Endothelial cell of umbilical vein (primary cell): ENCODE data around the gene CPTP. TPM values are rescaled to one million over a fixed set of nuclear protein-coding genes. Genes with fewer than 3 reads are reported as not detected.

Experiments
- BruUV-seq: library from RNA; stranded (reverse); fragments of 400-500 nt; replicated peaks from 2 replicates; lab custom pipeline; 2021; lab: Mats Ljungman, UMichigan
- CTCF ChIA-PET: fragments of 300-600, 350-600 bp; sonication (Branson Sonifier 250); formaldehyde crosslinking; loops from one replicate; lab custom pipeline; 2021; ENCODE audit warnings: antibody characterized with exemption, inconsistent platforms; lab: Charles Lee
- POLR2A ChIA-PET: fragments of 300-600, 350-600 bp; sonication (Branson Sonifier 250); formaldehyde crosslinking; loops from one replicate; lab custom pipeline; 2021; ENCODE audit warnings: antibody characterized with exemption, inconsistent platforms; lab: Charles Lee
- DNase-seq: peaks from one replicate; pipeline ENCODE4 v3.0.0-alpha.2; 2011; ENCODE audit warnings: low read depth, low spot score
- FAIRE-seq: peaks from 2 replicates; lab custom pipeline; 2011; peaks lifted over from hg19 to GRCh38; lab: Jason Lieb, UNC
- H2AFZ ChIP-seq: 2 replicates; pipeline ENCODE4 v1.6.0; 2012; ENCODE audit warnings: low read depth, low read length, control low read depth, inconsistent platforms
- H3K27ac ChIP-seq: 2 replicates; pipeline ENCODE4 v1.5.1; 2011; ENCODE audit warnings: low read depth, mild to moderate bottlenecking, control low read depth, low read length, moderate library complexity; ENCODE audit not compliant: insufficient read depth
- H3K27me3 ChIP-seq, 2 experiments: 2 replicates each; pipeline versions ENCODE4 v1.6.0 to v1.6.1; 2011; ENCODE audit warnings: low read length in 2 of 2, mixed read lengths in 1 of 2; ENCODE audit not compliant: control insufficient read depth in 2 of 2, insufficient read depth in 2 of 2
- H3K36me3 ChIP-seq, 2 experiments: 2 replicates in 1 of 2; 3 replicates in 1 of 2; pipeline ENCODE4 v1.5.1; 2011; ENCODE audit warnings: low read length in 2 of 2, mild to moderate bottlenecking in 1 of 2, moderate library complexity in 1 of 2; ENCODE audit not compliant: control insufficient read depth in 2 of 2, insufficient read depth in 2 of 2; ENCODE audit errors: extremely low read depth in 1 of 2
- H3K4me1 ChIP-seq: 3 replicates; pipeline ENCODE4 v1.5.1; 2011; ENCODE audit warnings: mild to moderate bottlenecking, low read length; ENCODE audit not compliant: control insufficient read depth, insufficient read depth; ENCODE audit errors: extremely low read depth
- H3K4me2 ChIP-seq: 2 replicates; pipeline ENCODE4 v1.6.1; 2011; ENCODE audit warnings: low read length, control low read depth, mixed read lengths; ENCODE audit not compliant: insufficient read depth
- H3K4me3 ChIP-seq, 3 experiments: fragments of 200-600 bp in 1 of 3; sonication (generic), shearing (Covaris generic) in 1 of 3; replicated peaks in 1 of 3; 2 replicates each; pipeline ENCODE4 v1.5.1; 2011 to 2016; ENCODE audit warnings: control low read depth in 3 of 3, low read length in 3 of 3, mild to moderate bottlenecking in 2 of 3, inconsistent platforms in 1 of 3, low read depth in 1 of 3, moderate library complexity in 1 of 3; ENCODE audit not compliant: insufficient read depth in 1 of 3
- H3K79me2 ChIP-seq: 2 replicates; pipeline ENCODE4 v1.6.0; 2012; ENCODE audit warnings: low read length, inconsistent platforms; ENCODE audit not compliant: control insufficient read depth, insufficient read depth
- H3K9ac ChIP-seq: replicated peaks from 2 replicates; pipeline ENCODE3; 2011; ENCODE audit warnings: low read length, control low read depth; ENCODE audit not compliant: insufficient read depth; ENCODE audit errors: extremely low read depth
- H3K9me1 ChIP-seq: replicated peaks from 3 replicates; pipeline ENCODE4 v1.6.0; 2011; ENCODE audit warnings: mild to moderate bottlenecking, low read length; ENCODE audit not compliant: control insufficient read depth, insufficient read depth; ENCODE audit errors: extremely low read depth
- H3K9me3 ChIP-seq: replicated peaks from 2 replicates; pipeline ENCODE4 v1.5.1; 2012; ENCODE audit warnings: low read length, inconsistent platforms; ENCODE audit not compliant: control insufficient read depth, insufficient read depth
- H4K20me1 ChIP-seq: replicated peaks from 2 replicates; pipeline ENCODE3; 2011; ENCODE audit warnings: mild to moderate bottlenecking, low read length; ENCODE audit not compliant: control insufficient read depth, insufficient read depth; ENCODE audit errors: extremely low read depth
- CTCF ChIP-seq, 2 donors: IDR thresholded peaks; 1 replicate in 1 of 2; 2 replicates in 1 of 2; pipeline ENCODE4 v1.5.1; 2011; ENCODE audit warnings: low read length in 2 of 2, mild to moderate bottlenecking in 2 of 2, moderate library complexity in 2 of 2, control low read depth in 1 of 2, inconsistent platforms in 1 of 2, low read depth in 1 of 2; ENCODE audit not compliant: insufficient read depth in 1 of 2; ENCODE audit errors: extremely low read depth in 1 of 2
- EZH2 ChIP-seq: IDR thresholded peaks from 2 replicates; pipeline ENCODE4 v1.6.1; 2012; ENCODE audit warnings: borderline replicate concordance, low read depth, mild to moderate bottlenecking, moderate library complexity, low read length, inconsistent platforms; ENCODE audit not compliant: severe bottlenecking
- FOS ChIP-seq: IDR thresholded peaks from 2 replicates; pipeline ENCODE4 v1.6.1; 2011; ENCODE audit warnings: mild to moderate bottlenecking, low read length, moderate library complexity, borderline replicate concordance; ENCODE audit not compliant: insufficient read depth
- GATA2 ChIP-seq: IDR thresholded peaks from 2 replicates; pipeline ENCODE4 v1.7.0; 2011; ENCODE audit warnings: low read depth, mild to moderate bottlenecking, moderate library complexity, mixed read lengths, low read length; ENCODE audit not compliant: insufficient read length, insufficient read depth
- JUN ChIP-seq: IDR thresholded peaks from 2 replicates; pipeline ENCODE4 v1.6.1; 2011; ENCODE audit warnings: borderline replicate concordance, low read depth; ENCODE audit not compliant: insufficient read length, insufficient read depth
- MAX ChIP-seq: IDR thresholded peaks from 2 replicates; pipeline ENCODE4 v1.6.1; 2011; ENCODE audit not compliant: insufficient read depth, insufficient read length
- MYC ChIP-seq: IDR thresholded peaks from one replicate; pipeline ENCODE4 v1.6.1; 2011; ENCODE audit warnings: mild to moderate bottlenecking, low read depth, low read length
- POLR2A ChIP-seq: IDR thresholded peaks from 2 replicates; pipeline ENCODE4 v1.6.1; 2012; ENCODE audit warnings: low read depth, mild to moderate bottlenecking, control low read depth, low read length
- POLR2AphosphoS5 ChIP-seq: IDR thresholded peaks from 2 replicates; pipeline ENCODE4 v1.6.1; 2012; ENCODE audit warnings: low read depth, mild to moderate bottlenecking, control low read depth, low read length, moderate library complexity; ENCODE audit not compliant: insufficient read depth
- dilution Hi-C: fragments of 300-500 bp; cut with MboI; formaldehyde crosslinking; loops from one replicate; pipeline ENCODE4 v1.15.0; 2019; ENCODE audit warnings: low sequenced_read_pairs; ENCODE audit not compliant: extremely low pct_ligation_motif_present
- intact Hi-C: fragments of 100-400 bp; cut with micrococcal nuclease; formaldehyde crosslinking; loops from one replicate; pipeline ENCODE4 v1.10.0; 2022
- polyA plus RNA-seq, 4 experiments: library from polyadenylated mRNA; depleted of rRNA in 3 of 4; stranded (reverse) in 3 of 4; unstranded in 1 of 4; fragments of >200 nt; gene quantifications; 2 replicates each; pipeline versions ENCODE4 v1.2.1 to v1.2.3, GENCODE V29; 2011 to 2012; ENCODE audit warnings: missing spikeins in 1 of 4
- total RNA-seq: library from RNA; stranded (reverse); gene quantifications from 2 replicates; pipeline ENCODE4 v1.2.3, GENCODE V29; 2021

CPTP gene
- total and polyA plus RNA-seq, 2 donors (not counting 3 experiments of a cell fraction or from before 2014, with no cell fraction given): 20.9 to 29.5 TPM

GRCh38 chr1:1302951-1303509 is 21.6 kb upstream of the CPTP start:
- no peaks in the 10 kb centered on the region for H3K36me3 ChIP-seq
- no peak overlapping the region for H2AFZ ChIP-seq
- H3K9me1 ChIP-seq: no peaks in the 10 kb centered on the region
- no peak for DNase-seq
- TF ChIP-seq FOS (no peak), GATA2 (no peak), POLR2A (no peak), MAX (no peak), CTCF (IDR thresholded peaks at IDR 0.05; ENCODE audit: extremely low read depth in 1 of 2, insufficient read depth in 1 of 2, low read depth in 1 of 2, low read length in 2 of 2) (no peak), JUN (no peak), POLR2AphosphoS5 (no peak), MYC (no peak), EZH2 (no peak)
- BruUV-seq: no TSS peak
- no peak for FAIRE-seq
- intact Hi-C loops (no loop called here), dilution Hi-C loops (no loop called here)
- ChIA-PET POLR2A (interaction anchor here (0.7 kb wide), 1 partner anchor 28 kb away, joined by 4 read pairs; no protein-coding TSS in a partner anchor), CTCF (interaction anchor here (1.9 kb wide), 1 partner anchor 180 kb away, joined by 4 read pairs; no protein-coding TSS in a partner anchor)
- H4K20me1 ChIP-seq: no peaks in the 10 kb centered on the region
- peaks cover 10% of the 10 kb centered on the region for H3K4me1 ChIP-seq
- no peak overlapping the region for H3K4me3 ChIP-seq
- no peaks in the 10 kb centered on the region for H3K27me3 ChIP-seq
- no peaks in the 10 kb centered on the region for H3K9me3 ChIP-seq
- H3K4me2 ChIP-seq: no peak overlapping the region
- no peak overlapping the region for H3K9ac ChIP-seq
- H3K79me2 ChIP-seq: no peaks in the 10 kb centered on the region
- no peak overlapping the region for H3K27ac ChIP-seq
